CD4-positive, alpha-beta memory T cell (primary cell): ENCODE data around the gene CXCR3. TPM values are rescaled to one million over a fixed set of nuclear protein-coding genes. Genes with fewer than 3 reads are reported as not detected.
"Not testable (repeated sequence)": the region's sequence is repeated elsewhere in the genome, so short reads cannot be mapped to it uniquely, and the experiment has no call there.

Experiments
- CTCF ChIA-PET: fragments of 350-600 bp; sonication (Branson Sonifier 250); formaldehyde crosslinking; loops from one replicate; lab custom pipeline; 2021; ENCODE audit warnings: inconsistent platforms; ENCODE audit not compliant: partially characterized antibody; lab: Charles Lee
- POLR2A ChIA-PET: fragments of 350-600 bp; sonication (Branson Sonifier 250); formaldehyde crosslinking; loops from one replicate; lab custom pipeline; 2021; ENCODE audit not compliant: partially characterized antibody; lab: Charles Lee
- DNase-seq, 5 donors: peaks; one replicate each; pipeline versions ENCODE4 v3.0.0 to v3.0.0-alpha.2; 2020 to 2022; ENCODE audit warnings: mixed read lengths in 1 of 5
- H3K27ac ChIP-seq: one replicate; pipeline ENCODE4 v1.7.0; 2013; ENCODE audit warnings: low read depth, low read length
- H3K27me3 ChIP-seq: 2 replicates; pipeline ENCODE4 v1.7.0; 2013; ENCODE audit warnings: mild to moderate bottlenecking, low read length, moderate library complexity; ENCODE audit not compliant: insufficient read depth
- H3K36me3 ChIP-seq: 2 replicates; pipeline ENCODE4 v1.7.0; 2013; ENCODE audit warnings: mild to moderate bottlenecking, low read length, moderate library complexity; ENCODE audit not compliant: insufficient read depth
- H3K4me1 ChIP-seq: 2 replicates; pipeline ENCODE4 v1.7.0; 2013; ENCODE audit warnings: mild to moderate bottlenecking, low read length, moderate library complexity; ENCODE audit not compliant: insufficient read depth
- H3K4me3 ChIP-seq, 2 donors: one replicate each; pipeline ENCODE4 v1.7.0; 2013; ENCODE audit warnings: low read length in 2 of 2, mild to moderate bottlenecking in 1 of 2
- H3K9me3 ChIP-seq, 2 donors: one replicate each; pipeline ENCODE4 v1.7.0; 2013; ENCODE audit warnings: low read length in 2 of 2, control low read depth in 1 of 2; ENCODE audit not compliant: control insufficient read depth in 1 of 2
- H3K27ac Mint-ChIP-seq, 7 donors: one replicate each; pipeline ENCODE4 v1.8.0; 2020 to 2021; ENCODE audit warnings: mixed read lengths in 7 of 7, mild to moderate bottlenecking in 6 of 7, inconsistent platforms in 3 of 7, moderate library complexity in 3 of 7
- H3K27me3 Mint-ChIP-seq, 2 donors: one replicate each; pipeline ENCODE4 v1.8.0; 2020 to 2021; ENCODE audit warnings: mixed read lengths in 2 of 2
- H3K36me3 Mint-ChIP-seq, 2 donors: one replicate each; pipeline ENCODE4 v1.8.0; 2020 to 2021; ENCODE audit warnings: mixed read lengths in 2 of 2, inconsistent platforms in 1 of 2, mild to moderate bottlenecking in 1 of 2
- H3K4me1 Mint-ChIP-seq, 4 donors: one replicate each; pipeline ENCODE4 v1.8.0; 2020 to 2021; ENCODE audit warnings: mixed read lengths in 4 of 4, mild to moderate bottlenecking in 1 of 4
- H3K4me3 Mint-ChIP-seq, 8 donors: one replicate each; pipeline ENCODE4 v1.8.0; 2020 to 2021; ENCODE audit warnings: mixed read lengths in 8 of 8, mild to moderate bottlenecking in 7 of 8, moderate library complexity in 6 of 8, inconsistent platforms in 3 of 8
- H3K9me3 Mint-ChIP-seq, 8 donors: one replicate each; pipeline ENCODE4 v1.8.0; 2020 to 2021; ENCODE audit warnings: mixed read lengths in 8 of 8, mild to moderate bottlenecking in 5 of 8, inconsistent platforms in 3 of 8, moderate library complexity in 1 of 8
- intact Hi-C: fragments of 100-400 bp; cut with micrococcal nuclease; formaldehyde crosslinking; loops from one replicate; pipeline ENCODE4 v1.15.1; 2023
- polyA plus RNA-seq, 2 donors: library from polyadenylated mRNA; unstranded; fragments of 300-500 nt; fragmentation: Illumina TruSeq; gene quantifications; one replicate each; pipeline ENCODE4 v1.2.3, GENCODE V29; 2021
- total RNA-seq, 2 experiments: library from RNA; stranded (reverse); gene quantifications; one replicate each; pipeline ENCODE4 v1.2.3, GENCODE V29; 2021

The CXCR3 gene
- total and polyA plus RNA-seq, 4 experiments from 2014 or later: 28.5 to 153 (median 39.0) TPM

DNA sequence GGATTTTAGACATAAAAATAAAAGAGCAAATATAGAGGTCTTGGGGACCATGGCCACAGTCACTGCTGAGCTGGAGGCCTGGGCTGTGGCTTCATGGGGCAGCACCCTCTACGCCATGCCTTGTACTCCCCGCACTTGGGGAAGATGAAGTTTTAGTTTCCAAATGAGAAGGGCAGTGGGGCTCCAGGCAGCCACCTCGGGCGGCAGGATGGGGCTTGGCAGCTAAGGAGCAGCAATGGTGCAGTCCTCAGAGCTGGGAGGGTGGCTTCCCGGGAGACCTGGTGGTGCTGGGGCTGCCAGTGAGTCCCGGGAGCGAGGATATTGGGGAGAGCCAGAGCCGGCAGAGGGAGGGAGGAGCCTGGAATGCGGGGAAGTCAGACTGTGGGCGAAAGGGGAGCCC, 2.4 kb downstream of the CXCR3 start:
- peaks cover 0 to 4% (median 0%) of the 10 kb centered on the region in 8 donors for H3K9me3 Mint-ChIP-seq
- peak overlapping the region; percentile 84 to 93 (median 90) for H3K4me3 Mint-ChIP-seq
- intact Hi-C loops: loop anchor here (1.0 kb wide), 1 partner anchor 34 kb away; no protein-coding TSS in a partner anchor
- H3K36me3 Mint-ChIP-seq: peaks cover 33 to 59% of the 10 kb centered on the region in 2 donors
- peak overlapping the region; percentile 85 to 97 (median 90) for H3K27ac Mint-ChIP-seq
- no peaks in the 10 kb centered on the region for H3K27me3 Mint-ChIP-seq
- peaks cover 29 to 77% (median 59%) of the 10 kb centered on the region in 4 donors for H3K4me1 Mint-ChIP-seq
- CTCF ChIA-PET: interaction anchor here (1.1 to 2.1 kb wide), 4 partner anchors 9 to 35 kb away, joined by 3 to 12 read pairs (median 4); no protein-coding TSS in a partner anchor
- no peaks in the 10 kb centered on the region for H3K9me3 ChIP-seq
- peaks cover 42% of the 10 kb centered on the region for H3K4me1 ChIP-seq
- H3K36me3 ChIP-seq: peaks cover 9% of the 10 kb centered on the region
- DNase-seq: no peak
- POLR2A ChIA-PET: interaction anchor here (0.7 to 7.1 kb wide), 9 partner anchors 9 to 124 kb away, joined by 3 to 63 read pairs (median 3); no protein-coding TSS in a partner anchor
- peak overlapping the region; percentile 81 for H3K27ac ChIP-seq
- no peaks in the 10 kb centered on the region for H3K27me3 ChIP-seq
- peak overlapping the region in 1 of 2 donors; percentile 61 for H3K4me3 ChIP-seq

DNA sequence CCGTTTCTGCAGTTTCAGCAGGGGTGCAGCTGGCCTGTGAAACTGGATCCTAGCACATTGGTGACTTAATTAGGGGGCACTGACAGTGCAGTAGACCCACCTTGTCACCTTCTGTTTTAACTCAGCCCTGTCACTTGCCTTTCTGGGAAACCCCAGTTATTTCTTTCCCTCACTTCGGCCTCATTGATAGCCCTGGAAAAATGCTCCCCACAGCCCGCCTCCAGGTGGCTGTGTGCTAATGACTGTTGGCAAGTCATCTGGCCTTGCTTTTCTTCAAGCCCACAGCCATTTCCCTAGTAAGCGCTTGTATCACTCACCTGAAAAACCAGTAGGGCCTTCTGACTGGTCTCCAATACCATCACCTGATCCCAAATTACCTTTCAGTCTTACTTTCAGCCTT, 3.3 kb downstream of the CXCR3 start:
- H3K9me3 Mint-ChIP-seq: peaks cover 0 to 4% (median 0%) of the 10 kb centered on the region in 8 donors
- H3K27ac ChIP-seq: peak overlapping the region; percentile 81
- H3K4me3 Mint-ChIP-seq: peak overlapping the region; percentile 84 to 93 (median 90)
- H3K27me3 ChIP-seq: no peaks in the 10 kb centered on the region
- peak overlapping the region in 1 of 2 donors; percentile 6 for H3K4me3 ChIP-seq
- peaks cover 9% of the 10 kb centered on the region for H3K36me3 ChIP-seq
- POLR2A ChIA-PET: interaction anchor here (0.8 to 7.1 kb wide), 8 partner anchors 8 to 123 kb away, joined by 3 to 63 read pairs (median 3); partner anchors contain the start of gene OGT
- DNase-seq: peak in 1 of 5 donors; percentile 39
- intact Hi-C loops: loop anchor here (1.0 kb wide), 1 partner anchor 35 kb away; no protein-coding TSS in a partner anchor
- peaks cover 36 to 60% of the 10 kb centered on the region in 2 donors for H3K36me3 Mint-ChIP-seq
- CTCF ChIA-PET: interaction anchor here (1.1 to 2.1 kb wide), 3 partner anchors 8 to 36 kb away, joined by 3 to 12 read pairs (median 5); no protein-coding TSS in a partner anchor
- H3K27ac Mint-ChIP-seq: peak overlapping the region; percentile 85 to 97 (median 87)
- H3K4me1 Mint-ChIP-seq: peaks cover 30 to 72% (median 52%) of the 10 kb centered on the region in 4 donors
- no peaks in the 10 kb centered on the region for H3K27me3 Mint-ChIP-seq
- no peaks in the 10 kb centered on the region for H3K9me3 ChIP-seq
- peaks cover 33% of the 10 kb centered on the region for H3K4me1 ChIP-seq

DNA sequence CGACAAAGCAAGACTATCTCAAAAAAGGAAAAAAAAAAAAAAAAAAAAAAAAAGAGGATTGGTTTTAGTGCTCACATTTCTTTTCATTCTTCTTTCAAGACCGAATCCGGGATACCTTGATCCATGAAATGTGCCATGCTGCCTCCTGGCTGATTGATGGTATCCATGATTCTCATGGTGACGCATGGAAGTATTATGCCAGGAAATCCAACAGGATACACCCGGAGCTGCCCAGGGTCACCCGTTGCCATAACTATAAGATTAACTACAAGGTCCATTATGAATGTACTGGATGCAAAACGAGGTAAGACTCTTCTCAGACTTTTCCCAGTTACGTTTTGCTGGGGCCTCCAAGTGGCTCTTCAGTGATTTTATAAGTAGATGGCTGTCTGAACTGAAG, 6.1 kb downstream of the CXCR3 start:
- H3K27ac ChIP-seq: no peak overlapping the region
- Mint-ChIP-seq H3K27me3 (no peaks in the 10 kb centered on the region), H3K27ac (peak overlapping the region in 1 of 7 donors; percentile 97), H3K4me3 (no peak overlapping the region), H3K9me3 (peaks cover 0 to 2% (median 0%) of the 10 kb centered on the region in 8 donors), H3K36me3 (peaks cover 48 to 67% of the 10 kb centered on the region in 2 donors), H3K4me1 (peaks cover 40 to 70% (median 50%) of the 10 kb centered on the region in 4 donors)
- ChIA-PET POLR2A (no interaction called here), CTCF (interaction anchor here (0.6 kb wide), 1 partner anchor 39 kb away, joined by 4 read pairs; no protein-coding TSS in a partner anchor)
- H3K27me3 ChIP-seq: no peaks in the 10 kb centered on the region
- H3K4me1 ChIP-seq: peaks cover 37% of the 10 kb centered on the region
- DNase-seq: no peak
- H3K36me3 ChIP-seq: peaks cover 9% of the 10 kb centered on the region
- no peak overlapping the region for H3K4me3 ChIP-seq
- no peaks in the 10 kb centered on the region for H3K9me3 ChIP-seq
- intact Hi-C loops: no loop called here

DNA sequence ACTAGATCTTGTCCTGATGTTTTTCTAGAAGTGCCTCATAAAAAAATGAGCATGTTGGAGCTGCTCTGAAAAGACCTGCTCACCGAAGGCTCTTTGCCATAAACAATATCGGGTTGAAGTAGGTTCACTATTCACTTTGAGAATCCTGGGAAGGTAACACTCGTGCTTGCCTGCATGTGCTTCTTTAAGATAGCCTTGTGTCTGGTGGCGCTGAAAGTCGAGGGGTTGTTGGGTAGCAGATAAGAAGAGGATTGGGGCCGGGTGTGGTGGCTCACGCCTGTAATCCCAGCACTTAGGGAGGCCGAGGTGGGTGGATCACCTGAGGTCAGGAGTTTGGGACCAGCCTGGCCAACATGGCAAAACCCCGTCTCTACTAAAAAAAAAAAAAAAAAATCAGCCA, 6.6 kb downstream of the CXCR3 start:
- H3K9me3 Mint-ChIP-seq, H3K27me3 Mint-ChIP-seq, H3K9me3 ChIP-seq, H3K36me3 ChIP-seq, H3K27ac ChIP-seq, intact Hi-C loops, DNase-seq, H3K27me3 ChIP-seq, H3K4me3 ChIP-seq: not testable (repeated sequence)
- ChIA-PET CTCF (interaction anchor here (0.6 to 1.5 kb wide), 2 partner anchors 10 to 39 kb away, joined by 4 to 5 read pairs; no protein-coding TSS in a partner anchor), POLR2A (interaction anchor here (1.0 kb wide), 1 partner anchor 79 kb away, joined by 3 read pairs; the partner anchor contains the start of gene OGT)
- H3K4me1 ChIP-seq: peaks cover 42% of the 10 kb centered on the region
- peak overlapping the region in 1 of 7 donors; percentile 5 for H3K27ac Mint-ChIP-seq
- H3K4me1 Mint-ChIP-seq: peaks cover 43 to 70% (median 52%) of the 10 kb centered on the region in 4 donors
- H3K4me3 Mint-ChIP-seq: peak overlapping the region in 1 of 8 donors; percentile 45
- peaks cover 44 to 64% of the 10 kb centered on the region in 2 donors for H3K36me3 Mint-ChIP-seq

DNA sequence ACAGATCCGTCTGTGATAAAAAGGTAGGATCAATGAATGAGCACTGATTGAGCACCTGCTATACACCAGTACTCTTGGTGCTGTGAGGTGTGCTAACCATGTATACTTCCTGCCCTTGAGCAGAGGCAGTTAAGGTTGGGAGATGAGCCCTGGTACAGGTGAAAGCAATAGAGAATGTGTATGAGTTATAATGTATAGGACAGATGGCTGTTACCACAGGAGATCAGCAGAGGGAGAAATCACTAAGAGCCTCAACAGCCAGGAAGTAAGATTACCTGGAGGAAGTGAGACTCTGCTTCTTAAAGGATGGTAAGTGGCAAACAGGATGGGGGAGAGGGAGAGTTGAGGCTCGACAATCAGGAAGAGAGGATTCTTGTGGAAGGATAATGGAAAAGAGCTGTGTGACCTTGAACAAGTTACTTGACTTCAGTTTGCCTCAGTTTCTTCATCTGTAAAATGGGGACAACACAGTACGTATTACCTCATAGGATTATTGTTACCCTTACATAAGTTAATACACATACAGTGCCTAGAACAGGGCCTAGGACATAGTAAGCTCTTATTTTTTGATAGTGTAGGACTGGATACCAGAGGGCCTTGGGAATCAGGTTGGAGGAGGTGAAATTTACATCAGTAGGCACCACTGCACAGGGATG, 9.1 kb downstream of the CXCR3 start:
- no peaks in the 10 kb centered on the region for H3K27me3 Mint-ChIP-seq
- CTCF ChIA-PET: interaction anchor here (1.3 to 4.1 kb wide), 5 partner anchors 8 to 42 kb away, joined by 3 to 31 read pairs (median 5); partner anchors contain the start of gene CXCR3
- no peak overlapping the region for H3K4me3 ChIP-seq
- H3K27ac Mint-ChIP-seq: peak overlapping the region; percentile 27 to 93 (median 79)
- H3K4me1 ChIP-seq: peaks cover 44% of the 10 kb centered on the region
- H3K4me3 Mint-ChIP-seq: peak overlapping the region in 4 of 8 donors; percentile 7 to 55 (median 29)
- no peaks in the 10 kb centered on the region for H3K9me3 ChIP-seq
- POLR2A ChIA-PET: interaction anchor here (1.2 to 1.8 kb wide), 4 partner anchors 9 to 76 kb away, joined by 4 to 15 read pairs (median 4); partner anchors contain the start of genes CXCR3 and OGT
- intact Hi-C loops: loop anchor here (2.0 kb wide), 1 partner anchor 44 kb away; no protein-coding TSS in a partner anchor
- no peaks in the 10 kb centered on the region for H3K27me3 ChIP-seq
- peaks cover 37 to 67% of the 10 kb centered on the region in 2 donors for H3K36me3 Mint-ChIP-seq
- H3K27ac ChIP-seq: peak overlapping the region; percentile 14
- H3K36me3 ChIP-seq: peaks cover 23% of the 10 kb centered on the region
- H3K4me1 Mint-ChIP-seq: peaks cover 46 to 73% (median 52%) of the 10 kb centered on the region in 4 donors
- DNase-seq: peak in 2 of 5 donors; percentile 19 to 45
- H3K9me3 Mint-ChIP-seq: no peaks in the 10 kb centered on the region

DNA sequence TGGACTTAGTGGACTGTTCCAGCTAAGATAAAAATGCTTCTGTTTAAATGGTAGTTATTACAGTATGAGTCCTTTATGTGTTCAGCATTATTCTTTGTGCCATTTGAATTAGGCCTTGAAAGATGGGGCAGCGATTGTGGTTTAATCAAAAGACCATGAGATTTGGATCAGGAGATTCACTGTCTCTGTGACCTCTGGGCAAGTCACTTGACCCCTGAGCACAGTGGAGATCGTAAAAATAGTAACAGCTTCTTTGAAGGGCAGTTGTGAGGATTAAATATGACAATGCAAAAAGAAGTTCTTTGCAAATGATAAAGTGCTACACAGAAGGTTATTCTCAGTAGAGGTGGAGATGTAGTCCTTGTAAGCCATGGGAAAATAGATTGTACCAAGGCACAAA, 10.8 kb downstream of the CXCR3 start:
- no peak for DNase-seq
- ChIA-PET CTCF (interaction anchor here (0.6 to 4.1 kb wide), 5 partner anchors 8 to 54 kb away, joined by 3 to 31 read pairs (median 3); no protein-coding TSS in a partner anchor), POLR2A (interaction anchor here (0.8 to 2.1 kb wide), 3 partner anchors 10 to 30 kb away, joined by 3 to 8 read pairs (median 4); no protein-coding TSS in a partner anchor)
- Histone ChIP-seq H3K27ac (peak overlapping the region; percentile 51), H3K27me3 (no peaks in the 10 kb centered on the region), H3K36me3 (peaks cover 24% of the 10 kb centered on the region), H3K4me3 (no peak overlapping the region), H3K4me1 (peaks cover 44% of the 10 kb centered on the region), H3K9me3 (no peaks in the 10 kb centered on the region)
- Mint-ChIP-seq H3K36me3 (peaks cover 50 to 68% of the 10 kb centered on the region in 2 donors), H3K27me3 (no peaks in the 10 kb centered on the region), H3K9me3 (peaks cover 0 to 2% (median 0%) of the 10 kb centered on the region in 8 donors), H3K27ac (peak overlapping the region; percentile 19 to 95 (median 78)), H3K4me3 (peak overlapping the region in 3 of 8 donors; percentile 35 to 66 (median 59)), H3K4me1 (peaks cover 41 to 75% (median 52%) of the 10 kb centered on the region in 4 donors)
- intact Hi-C loops: loop anchor here (2.0 kb wide), 1 partner anchor 15 kb away; no protein-coding TSS in a partner anchor
